RKO (cell line): ENCODE data around the gene CCDC174.
"Not testable (repeated sequence)": the region's sequence is repeated elsewhere in the genome, so short reads cannot be mapped to it uniquely, and the experiment has no call there.

Experiments used
- DNase-seq: peaks from one replicate; pipeline ENCODE4 v3.0.0-alpha.2; 2016; ENCODE audit warnings: low spot score

CCDC174 gene

GRCh38 chr3:14651440-14652251 lies at the start of gene CCDC174:
Gene CCDC174 (plus strand): TSS chr3:14651762. CDS start chr3:14651837, 75 bp downstream.
- peak; percentile 99 for DNase-seq

GRCh38 chr3:14602006-14602803 lies 49.4 kb upstream of the CCDC174 start:
- no peak for DNase-seq

- no peak for DNase-seq
Observed at GRCh38 chr3:14602804-14603644, 48.5 kb upstream of the CCDC174 start.

- DNase-seq, result peak; percentile 58
Observed at GRCh38 chr3:14605067-14605466, 46.5 kb upstream of the CCDC174 start.

GRCh38 chr3:14605744-14606143 lies 45.8 kb upstream of the CCDC174 start:
- DNase-seq, result no peak

GRCh38 chr3:14606669-14607339 lies 44.8 kb upstream of the CCDC174 start:
- DNase-seq, result peak; percentile 14

GRCh38 chr3:14608298-14608697 lies 43.3 kb upstream of the CCDC174 start:
- DNase-seq, result peak; percentile 32

GRCh38 chr3:14609058-14609457 lies 42.5 kb upstream of the CCDC174 start:
- DNase-seq, result not testable (repeated sequence)

GRCh38 chr3:14609506-14609905 lies 42.1 kb upstream of the CCDC174 start:
- DNase-seq, result no peak

GRCh38 chr3:14609941-14610340 lies 41.6 kb upstream of the CCDC174 start:
- DNase-seq, result no peak

- DNase-seq, result no peak
Observed at GRCh38 chr3:14614189-14614588, 37.4 kb upstream of the CCDC174 start.

- DNase-seq, result no peak
Observed at GRCh38 chr3:14614862-14615261, 36.7 kb upstream of the CCDC174 start.

GRCh38 chr3:14616606-14617507 lies 34.7 kb upstream of the CCDC174 start:
- DNase-seq, result no peak

GRCh38 chr3:14617508-14618023 lies 34.0 kb upstream of the CCDC174 start:
- DNase-seq, result no peak

GRCh38 chr3:14619605-14620004 lies 32.0 kb upstream of the CCDC174 start:
- no peak for DNase-seq

- no peak for DNase-seq
Observed at GRCh38 chr3:14620512-14620911, 31.1 kb upstream of the CCDC174 start.

GRCh38 chr3:14621093-14621492 lies 30.5 kb upstream of the CCDC174 start:
- DNase-seq, result no peak

GRCh38 chr3:14622368-14622767 lies 29.2 kb upstream of the CCDC174 start:
- DNase-seq, result no peak

GRCh38 chr3:14623569-14624051 lies 28.0 kb upstream of the CCDC174 start:
- no peak for DNase-seq

- no peak for DNase-seq
Observed at GRCh38 chr3:14624498-14624897, 27.1 kb upstream of the CCDC174 start.
